ENCODE measurements around the gene FBL.
A peak's percentile ranks its signal among the peaks of the same experiment; 100 is the strongest.
"Not testable (repeated sequence)": the region's sequence is repeated elsewhere in the genome, so short reads cannot be mapped to it uniquely, and the experiment has no call there.

FBL gene

GRCh38 chr19:39826311-39826945 is 19.8 kb downstream of the FBL start:
- no peak for DNase-seq (ENCODE audit: extremely low read depth in 1 of 2, low read depth in 1 of 2)

GRCh38 chr19:39825531-39826076 is 20.6 kb downstream of the FBL start:
- no peak for DNase-seq (ENCODE audit: extremely low read depth in 1 of 2, low read depth in 1 of 2)

- no peak for DNase-seq (ENCODE audit: extremely low read depth in 1 of 2, low read depth in 1 of 2)
These were observed 21.1 kb downstream of the FBL start for GRCh38 chr19:39825093-39825463.

- peak; percentile 58 to 86 for DNase-seq (ENCODE audit: extremely low read depth in 1 of 2, low read depth in 1 of 2)
These were observed 21.8 kb downstream of the FBL start for GRCh38 chr19:39824143-39825092.

GRCh38 chr19:39823686-39824085 is 22.5 kb downstream of the FBL start:
- DNase-seq (ENCODE audit: extremely low read depth in 1 of 2, low read depth in 1 of 2), result no peak

GRCh38 chr19:39820696-39821095 is 25.5 kb downstream of the FBL start:
- DNase-seq (ENCODE audit: extremely low read depth in 1 of 2, low read depth in 1 of 2), result no peak

GRCh38 chr19:39819786-39820185 is 26.4 kb downstream of the FBL start:
- DNase-seq (ENCODE audit: extremely low read depth in 1 of 2, low read depth in 1 of 2), result no peak

GRCh38 chr19:39818626-39819097 is 27.5 kb downstream of the FBL start:
- no peak for DNase-seq (ENCODE audit: extremely low read depth in 1 of 2, low read depth in 1 of 2)

GRCh38 chr19:39817888-39818561 is 28.2 kb downstream of the FBL start:
- no peak for DNase-seq (ENCODE audit: extremely low read depth in 1 of 2, low read depth in 1 of 2)

- DNase-seq (ENCODE audit: extremely low read depth in 1 of 2, low read depth in 1 of 2), result no peak
These were observed 29.7 kb downstream of the FBL start for GRCh38 chr19:39816287-39817048.

GRCh38 chr19:39814595-39814994 is 31.6 kb downstream of the FBL start:
- DNase-seq (ENCODE audit: extremely low read depth in 1 of 2, low read depth in 1 of 2), result no peak

GRCh38 chr19:39814111-39814510 is 32.1 kb downstream of the FBL start:
- DNase-seq (ENCODE audit: extremely low read depth in 1 of 2, low read depth in 1 of 2), result not testable (repeated sequence)

GRCh38 chr19:39813264-39813993 is 32.8 kb downstream of the FBL start:
- DNase-seq (ENCODE audit: extremely low read depth in 1 of 2, low read depth in 1 of 2), result no peak

GRCh38 chr19:39811064-39811463 is 35.1 kb downstream of the FBL start:
- no peak for DNase-seq (ENCODE audit: extremely low read depth in 1 of 2, low read depth in 1 of 2)

GRCh38 chr19:39810424-39810823 is 35.8 kb downstream of the FBL start:
- DNase-seq (ENCODE audit: extremely low read depth in 1 of 2, low read depth in 1 of 2), result no peak

- no peak for DNase-seq (ENCODE audit: extremely low read depth in 1 of 2, low read depth in 1 of 2)
These were observed 36.8 kb downstream of the FBL start for GRCh38 chr19:39809368-39809767.

- not testable (repeated sequence) for DNase-seq (ENCODE audit: extremely low read depth in 1 of 2, low read depth in 1 of 2)
These were observed 37.5 kb downstream of the FBL start for GRCh38 chr19:39808688-39809087.

- no peak for DNase-seq (ENCODE audit: extremely low read depth in 1 of 2, low read depth in 1 of 2)
These were observed 38.3 kb downstream of the FBL start for GRCh38 chr19:39807846-39808364.

- no peak for DNase-seq (ENCODE audit: extremely low read depth in 1 of 2, low read depth in 1 of 2)
These were observed 41.1 kb downstream of the FBL start for GRCh38 chr19:39805104-39805503.

- no peak for DNase-seq (ENCODE audit: extremely low read depth in 1 of 2, low read depth in 1 of 2)
These were observed 43.2 kb downstream of the FBL start for GRCh38 chr19:39802958-39803357.

Data from stimulated activated CD8-positive, alpha-beta memory T cell treated with anti-CD3 and anti-CD28 coated beads, Interleukin-7, amount 100 ng/mL, for 48 hours (primary cell).